HEK293T (cell line): ENCODE measurements around the gene NDUFC1.
"Not testable (repeated sequence)": the region's sequence is repeated elsewhere in the genome, so short reads cannot be mapped to it uniquely, and the experiment has no call there.

ENCODE experiments used
- CTCF ChIA-PET: fragments of 350-600 bp; formaldehyde crosslinking; extraction: SDS; loops from one replicate; lab custom pipeline; 2021; ENCODE audit warnings: antibody characterized with exemption, inconsistent platforms; lab: Yijun Ruan, JAX
- POLR2A ChIA-PET: fragments of 350-600 bp; formaldehyde crosslinking; extraction: SDS; loops from one replicate; lab custom pipeline; 2020; ENCODE audit warnings: antibody characterized with exemption, inconsistent platforms; lab: Yijun Ruan, JAX
- DNase-seq: peaks from one replicate; pipeline ENCODE4 v3.0.0; 2012; ENCODE audit warnings: mixed read lengths; ENCODE audit errors: extremely low spot score
- ARNT ChIP-seq: fragments of 450-650 bp; IDR thresholded peaks from 2 replicates; pipeline ENCODE4 v1.6.1; 2017; ENCODE audit warnings: mild to moderate bottlenecking
- BHLHE40 ChIP-seq: fragments of 450-650 bp; IDR thresholded peaks from 2 replicates; pipeline ENCODE4 v1.6.1; 2016; ENCODE audit warnings: mild to moderate bottlenecking, moderate library complexity, borderline replicate concordance
- CTBP1 ChIP-seq: fragments of 450-650 bp; IDR thresholded peaks from 2 replicates; pipeline ENCODE4 v1.6.1; 2016; ENCODE audit warnings: borderline replicate concordance
- ELF4 ChIP-seq: fragments of 450-650 bp; IDR thresholded peaks from 2 replicates; pipeline ENCODE4 v1.6.1; 2017; ENCODE audit warnings: antibody characterized with exemption
- FOXA1 ChIP-seq: fragments of 450-650 bp; IDR thresholded peaks from 2 replicates; pipeline ENCODE4 v1.6.1; 2016; ENCODE audit warnings: mild to moderate bottlenecking
- FOXK2 ChIP-seq: fragments of 450-650 bp; IDR thresholded peaks from 2 replicates; pipeline ENCODE4 v1.6.1; 2016; ENCODE audit warnings: mild to moderate bottlenecking
- FOXM1 ChIP-seq: fragments of 450-650 bp; IDR thresholded peaks from 2 replicates; pipeline ENCODE4 v1.6.1; 2017; ENCODE audit warnings: mild to moderate bottlenecking, borderline replicate concordance
- HDGF ChIP-seq: fragments of 450-650 bp; IDR thresholded peaks from 2 replicates; pipeline ENCODE4 v1.6.1; 2017; ENCODE audit warnings: antibody characterized with exemption, borderline replicate concordance
- L3MBTL2 ChIP-seq: fragments of 450-650 bp; conservative IDR thresholded peaks from 2 replicates; pipeline ENCODE4 v1.6.1; 2016; ENCODE audit warnings: mild to moderate bottlenecking
- LEF1 ChIP-seq: fragments of 450-650 bp; IDR thresholded peaks from 2 replicates; pipeline ENCODE4 v1.6.1; 2017; ENCODE audit warnings: mild to moderate bottlenecking, borderline replicate concordance
- NFRKB ChIP-seq: fragments of 450-650 bp; IDR thresholded peaks from 2 replicates; pipeline ENCODE4 v1.6.1; 2016; ENCODE audit warnings: mild to moderate bottlenecking, moderate library complexity
- PKNOX1 ChIP-seq: fragments of 450-650 bp; IDR thresholded peaks from 2 replicates; pipeline ENCODE4 v1.6.1; 2016
- SP1 ChIP-seq: fragments of 450-650 bp; IDR thresholded peaks from 2 replicates; pipeline ENCODE4 v1.6.1; 2017
- SUZ12 ChIP-seq: fragments of 450-650 bp; IDR thresholded peaks from 2 replicates; pipeline ENCODE4 v1.6.1; 2016; ENCODE audit warnings: mild to moderate bottlenecking
- TARDBP ChIP-seq: fragments of 450-650 bp; IDR thresholded peaks from 2 replicates; pipeline ENCODE4 v1.6.1; 2016
- ZNF384 ChIP-seq: fragments of 450-650 bp; IDR thresholded peaks from 2 replicates; pipeline ENCODE4 v1.6.1; 2016

Gene NDUFC1

GRCh38 chr4:139267301-139267700 is 35.0 kb downstream of the NDUFC1 start:
- CTCF ChIA-PET: interaction anchor here (1.1 kb wide), 1 partner anchor 28 kb away, joined by 3 read pairs; no protein-coding TSS in a partner anchor

GRCh38 chr4:139266583-139267257 is 35.6 kb downstream of the NDUFC1 start:
- peak; percentile 56 for DNase-seq
- ChIA-PET CTCF (interaction anchor here (0.7 to 1.5 kb wide), 4 partner anchors 9 to 29 kb away, joined by 3 to 8 read pairs (median 4); partner anchors contain the start of gene MGARP), POLR2A (interaction anchor here (0.9 to 2.2 kb wide), 6 partner anchors 10 to 34 kb away, joined by 3 to 8 read pairs (median 5); partner anchors contain the start of genes MGARP and NAA15)
- TF ChIP-seq LEF1 (no peak), CTBP1 (no peak), PKNOX1 (peak; percentile 86), NFRKB (no peak)

More at GRCh38 chr4:139267301-139267700, 35.0 kb downstream of the NDUFC1 start:
- POLR2A ChIA-PET: interaction anchor here (1.7 to 2.2 kb wide), 2 partner anchors 9 to 13 kb away, joined by 5 to 8 read pairs; partner anchors contain the start of gene MGARP
- DNase-seq: no peak
- TF ChIP-seq HDGF: no peak
- TF ChIP-seq SP1: no peak
- TF ChIP-seq BHLHE40: no peak
- TF ChIP-seq ELF4: no peak
- no peak for TF ChIP-seq LEF1
- TF ChIP-seq PKNOX1: no peak
- no peak for TF ChIP-seq SUZ12
- no peak for TF ChIP-seq ARNT
- no peak for TF ChIP-seq TARDBP
- no peak for TF ChIP-seq FOXK2
- no peak for TF ChIP-seq CTBP1
- TF ChIP-seq ZNF384: no peak
- TF ChIP-seq NFRKB: no peak
- no peak for TF ChIP-seq FOXM1
- no peak for TF ChIP-seq FOXA1
- TF ChIP-seq L3MBTL2: no peak

GRCh38 chr4:139266208-139266582 is 36.1 kb downstream of the NDUFC1 start:
- ChIA-PET POLR2A (interaction anchor here (0.9 to 2.2 kb wide), 6 partner anchors 10 to 35 kb away, joined by 3 to 8 read pairs (median 5); partner anchors contain the start of genes MGARP and NAA15), CTCF (interaction anchor here (0.7 to 1.5 kb wide), 3 partner anchors 9 to 14 kb away, joined by 3 to 8 read pairs (median 4); partner anchors contain the start of gene MGARP)
- no peak for TF ChIP-seq ZNF384
- no peak for TF ChIP-seq FOXK2
- no peak for TF ChIP-seq TARDBP
- DNase-seq: no peak

GRCh38 chr4:139265654-139266053 is 36.6 kb downstream of the NDUFC1 start:
- TF ChIP-seq SP1 (no peak), BHLHE40 (no peak), ZNF384 (no peak), CTBP1 (no peak), LEF1 (no peak), NFRKB (no peak), L3MBTL2 (no peak), ARNT (no peak), FOXA1 (no peak), HDGF (no peak), ELF4 (no peak)
- ChIA-PET CTCF (interaction anchor here (0.7 to 1.5 kb wide), 3 partner anchors 10 to 15 kb away, joined by 3 to 8 read pairs (median 4); partner anchors contain the start of gene MGARP), POLR2A (interaction anchor here (0.9 to 2.2 kb wide), 6 partner anchors 11 to 35 kb away, joined by 3 to 8 read pairs (median 5); partner anchors contain the start of genes MGARP and NAA15)
- DNase-seq: no peak

GRCh38 chr4:139256349-139256748 is 45.9 kb downstream of the NDUFC1 start:
- ChIA-PET CTCF (interaction anchor here (3.4 kb wide), 1 partner anchor 39 kb away, joined by 12 read pairs; no protein-coding TSS in a partner anchor), POLR2A (interaction anchor here (1.7 kb wide), 1 partner anchor 24 kb away, joined by 4 read pairs; the partner anchor contains the start of gene MGARP)
- no peak for DNase-seq
- TF ChIP-seq FOXM1 (no peak), ELF4 (no peak), ARNT (no peak), FOXA1 (no peak), FOXK2 (no peak), BHLHE40 (no peak), LEF1 (no peak), L3MBTL2 (no peak), ZNF384 (no peak)

GRCh38 chr4:139255581-139255980 is 46.7 kb downstream of the NDUFC1 start:
- ChIA-PET CTCF (interaction anchor here (3.4 kb wide), 1 partner anchor 40 kb away, joined by 12 read pairs; no protein-coding TSS in a partner anchor), POLR2A (interaction anchor here (1.7 to 2.0 kb wide), 2 partner anchors 25 to 78 kb away, joined by 4 to 9 read pairs; partner anchors contain the start of genes ELF2 and MGARP)
- not testable (repeated sequence) for DNase-seq

GRCh38 chr4:139253713-139254112 is 48.6 kb downstream of the NDUFC1 start:
- POLR2A ChIA-PET: interaction anchor here (1.2 to 2.0 kb wide), 4 partner anchors 26 to 171 kb away, joined by 3 to 9 read pairs (median 5); partner anchors contain the start of genes ELF2, MGARP and NAA15
- DNase-seq: no peak
- no peak for TF ChIP-seq LEF1
- TF ChIP-seq L3MBTL2: no peak
- no peak for TF ChIP-seq ARNT
- TF ChIP-seq ZNF384: no peak
- no peak for TF ChIP-seq SUZ12
- TF ChIP-seq FOXM1: no peak
- no peak for TF ChIP-seq NFRKB
- TF ChIP-seq FOXK2: no peak
- no peak for TF ChIP-seq BHLHE40
- no peak for TF ChIP-seq SP1
- CTCF ChIA-PET: interaction anchor here (0.6 to 3.4 kb wide), 2 partner anchors 12 to 42 kb away, joined by 8 to 12 read pairs; no protein-coding TSS in a partner anchor
